Stimulated activated naive B cell treated with anti-CD40 and anti-IgM and Interleukin-4, amounts not matched to agents 10 μg/mL and 1 μg/mL and 100 μg/mL, for 72 hours (primary cell): ENCODE measurements around the gene GLRX.

Experiments used
- ATAC-seq, 2 donors: fragments of 150-1000 bp; cut with Tn5 transposase; replicated peaks; 2 replicates each; pipeline ENCODE4 v1.10.0; 2021; ENCODE audit warnings: moderate library complexity in 1 of 2
- DNase-seq: peaks from one replicate; pipeline ENCODE4 v3.0.0; 2021
- H3K27ac Mint-ChIP-seq: one replicate; pipeline ENCODE4 v1.8.0; 2022; ENCODE audit warnings: mild to moderate bottlenecking, mixed read lengths
- H3K27me3 Mint-ChIP-seq, 2 donors: one replicate each; pipeline ENCODE4 v1.8.0; 2022; ENCODE audit warnings: mixed read lengths in 2 of 2
- H3K36me3 Mint-ChIP-seq, 2 donors: one replicate each; pipeline ENCODE4 v1.8.0; 2022; ENCODE audit warnings: mixed read lengths in 2 of 2, mild to moderate bottlenecking in 1 of 2
- H3K4me1 Mint-ChIP-seq, 2 donors: one replicate each; pipeline ENCODE4 v1.8.0; 2022; ENCODE audit warnings: mixed read lengths in 2 of 2, mild to moderate bottlenecking in 1 of 2
- H3K4me3 Mint-ChIP-seq, 2 donors: one replicate each; pipeline ENCODE4 v1.8.0; 2022; ENCODE audit warnings: mild to moderate bottlenecking in 2 of 2, mixed read lengths in 2 of 2, moderate library complexity in 1 of 2
- H3K9me3 Mint-ChIP-seq, 2 donors: one replicate each; pipeline ENCODE4 v1.8.0; 2022; ENCODE audit warnings: mixed read lengths in 2 of 2, mild to moderate bottlenecking in 1 of 2

Gene GLRX

DNA sequence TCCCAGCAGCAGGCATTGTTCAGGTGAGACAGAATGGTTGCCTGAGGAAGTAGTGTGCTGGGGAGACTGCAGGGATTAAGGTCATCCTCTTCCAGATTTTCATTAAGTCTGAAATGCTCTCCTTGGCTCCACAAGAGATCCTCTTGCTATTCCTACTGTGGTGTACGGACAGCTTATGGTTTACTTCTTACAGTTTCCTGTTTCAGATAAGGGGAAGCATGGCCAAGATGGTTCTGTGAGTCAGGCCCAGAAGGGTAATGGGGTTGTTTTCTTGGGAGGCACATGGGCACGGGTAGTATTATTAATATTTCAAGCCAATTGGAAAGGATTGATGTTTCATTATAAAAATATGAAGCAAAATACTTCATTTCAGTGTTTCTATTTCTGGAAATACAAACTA lies 42.9 kb downstream of the GLRX start:
- DNase-seq: no peak
- H3K27me3 Mint-ChIP-seq: no peaks in the 10 kb centered on the region
- peaks cover 4 to 7% of the 10 kb centered on the region in 2 donors for H3K4me1 Mint-ChIP-seq
- H3K36me3 Mint-ChIP-seq: no peaks in the 10 kb centered on the region
- H3K9me3 Mint-ChIP-seq: no peaks in the 10 kb centered on the region
- no peak overlapping the region for H3K4me3 Mint-ChIP-seq
- no peak overlapping the region for H3K27ac Mint-ChIP-seq
- no peak for ATAC-seq

DNA sequence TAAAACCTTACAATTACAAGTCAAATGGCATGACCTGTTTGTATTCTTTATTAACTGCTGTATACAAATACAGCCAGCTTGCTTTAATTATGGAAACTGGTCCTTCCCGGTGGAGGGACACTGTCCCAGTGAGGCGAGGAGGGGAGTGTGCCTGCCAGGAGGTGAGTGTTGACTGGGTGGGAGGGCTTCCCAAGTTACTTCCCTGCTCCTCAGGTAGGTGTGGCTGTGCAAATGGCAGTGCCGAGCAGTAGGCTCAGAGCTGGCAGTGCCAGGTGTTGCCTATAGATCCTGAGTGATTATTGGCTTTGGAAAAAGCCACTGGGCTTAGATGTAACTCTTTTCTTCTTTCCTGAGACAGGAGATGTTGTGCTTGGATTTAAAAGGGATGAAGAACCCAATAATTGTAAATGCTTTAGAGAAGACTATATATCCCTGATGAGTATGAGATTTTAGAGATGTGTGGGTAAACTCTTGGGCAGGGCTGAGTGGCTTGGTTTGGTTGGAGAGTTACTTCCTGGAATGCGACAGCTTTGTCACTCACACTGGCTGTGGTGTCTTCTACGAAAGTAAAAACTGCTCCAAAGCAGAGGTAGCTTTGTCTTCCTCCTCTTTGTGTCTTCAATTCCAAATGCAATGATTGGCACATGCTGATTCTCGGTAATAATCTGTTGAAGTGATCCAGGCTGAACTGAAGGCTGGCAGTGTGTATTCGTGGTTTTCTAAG lies 43.7 kb downstream of the GLRX start:
- Mint-ChIP-seq H3K9me3 (no peaks in the 10 kb centered on the region), H3K4me1 (peaks cover 4 to 7% of the 10 kb centered on the region in 2 donors), H3K27ac (no peak overlapping the region), H3K36me3 (no peaks in the 10 kb centered on the region), H3K27me3 (no peaks in the 10 kb centered on the region), H3K4me3 (no peak overlapping the region)
- no peak for ATAC-seq
- no peak for DNase-seq

DNA sequence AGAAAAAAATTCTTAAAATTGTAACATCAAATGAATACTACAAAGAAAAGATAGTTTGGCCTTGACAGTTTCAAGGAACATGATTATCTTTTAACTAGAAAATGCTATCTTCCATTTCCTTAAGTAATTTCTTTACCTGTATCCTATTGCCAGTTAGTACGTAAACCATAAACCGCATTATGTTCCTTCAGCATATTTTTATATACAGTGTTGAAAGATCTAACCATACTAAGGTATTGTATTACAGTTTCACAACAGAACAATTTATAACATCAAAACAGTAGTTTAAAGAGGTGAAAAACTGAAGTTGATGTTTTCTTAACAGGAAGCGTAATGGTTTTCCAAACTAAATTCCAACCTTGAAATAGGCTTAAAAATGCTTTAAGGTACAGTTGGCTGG lies 45.1 kb downstream of the GLRX start:
- ATAC-seq: no peak
- H3K9me3 Mint-ChIP-seq: no peaks in the 10 kb centered on the region
- H3K27ac Mint-ChIP-seq: no peak overlapping the region

GRCh38 chr5:95773335-95774059 lies 49.0 kb downstream of the GLRX start:
- no peak for DNase-seq
- H3K4me1 Mint-ChIP-seq: peaks cover 0 to 2% of the 10 kb centered on the region in 2 donors
- H3K27ac Mint-ChIP-seq: no peak overlapping the region
- H3K4me3 Mint-ChIP-seq: no peak overlapping the region
- H3K27me3 Mint-ChIP-seq: no peaks in the 10 kb centered on the region
- no peaks in the 10 kb centered on the region for H3K9me3 Mint-ChIP-seq
- no peaks in the 10 kb centered on the region for H3K36me3 Mint-ChIP-seq
- no peak for ATAC-seq

More for the DNA sequence above, 45.1 kb downstream of the GLRX start:
- DNase-seq: no peak
- Mint-ChIP-seq H3K4me3 (no peak overlapping the region), H3K4me1 (peaks cover 5 to 7% of the 10 kb centered on the region in 2 donors), H3K36me3 (no peaks in the 10 kb centered on the region), H3K27me3 (no peaks in the 10 kb centered on the region)

DNA sequence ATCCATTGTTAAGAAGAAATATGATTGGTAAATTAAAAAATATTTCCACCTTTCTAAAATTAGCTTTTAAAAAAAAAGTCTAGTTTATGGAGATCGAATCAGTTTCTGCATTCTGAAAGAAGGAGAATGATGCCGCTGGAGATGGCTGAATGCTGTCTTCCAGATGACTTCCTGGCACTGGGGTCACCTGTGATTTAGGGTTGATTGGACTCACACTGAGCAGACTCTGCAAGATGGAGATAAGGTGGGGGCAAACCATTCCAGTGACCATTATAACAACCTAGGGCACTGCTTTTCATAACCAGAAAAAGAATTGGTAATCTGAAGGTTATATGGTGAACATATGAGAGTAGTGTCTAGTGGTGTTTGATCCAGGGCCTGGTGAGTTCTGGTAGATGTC lies 50.6 kb downstream of the GLRX start:
- DNase-seq (no peak), ATAC-seq (no peak)
- Mint-ChIP-seq H3K27ac (no peak overlapping the region), H3K4me3 (no peak overlapping the region), H3K36me3 (no peaks in the 10 kb centered on the region), H3K9me3 (no peaks in the 10 kb centered on the region), H3K27me3 (no peaks in the 10 kb centered on the region), H3K4me1 (peaks cover 0 to 2% of the 10 kb centered on the region in 2 donors)

GRCh38 chr5:95770830-95771708 lies 51.5 kb downstream of the GLRX start:
- Mint-ChIP-seq H3K27ac (no peak overlapping the region), H3K36me3 (no peaks in the 10 kb centered on the region), H3K9me3 (no peaks in the 10 kb centered on the region), H3K4me3 (no peak overlapping the region), H3K27me3 (no peaks in the 10 kb centered on the region), H3K4me1 (peaks cover 0 to 2% of the 10 kb centered on the region in 2 donors)
- ATAC-seq: no peak
- DNase-seq: no peak

- no peaks in the 10 kb centered on the region for H3K36me3 Mint-ChIP-seq
- peaks cover 0 to 2% of the 10 kb centered on the region in 2 donors for H3K4me1 Mint-ChIP-seq
- ATAC-seq: no peak
- H3K9me3 Mint-ChIP-seq: no peaks in the 10 kb centered on the region
- no peaks in the 10 kb centered on the region for H3K27me3 Mint-ChIP-seq
- H3K27ac Mint-ChIP-seq: no peak overlapping the region
- DNase-seq: no peak
- no peak overlapping the region for H3K4me3 Mint-ChIP-seq
Measured at GRCh38 chr5:95768731-95769130, 53.8 kb downstream of the GLRX start.

DNA sequence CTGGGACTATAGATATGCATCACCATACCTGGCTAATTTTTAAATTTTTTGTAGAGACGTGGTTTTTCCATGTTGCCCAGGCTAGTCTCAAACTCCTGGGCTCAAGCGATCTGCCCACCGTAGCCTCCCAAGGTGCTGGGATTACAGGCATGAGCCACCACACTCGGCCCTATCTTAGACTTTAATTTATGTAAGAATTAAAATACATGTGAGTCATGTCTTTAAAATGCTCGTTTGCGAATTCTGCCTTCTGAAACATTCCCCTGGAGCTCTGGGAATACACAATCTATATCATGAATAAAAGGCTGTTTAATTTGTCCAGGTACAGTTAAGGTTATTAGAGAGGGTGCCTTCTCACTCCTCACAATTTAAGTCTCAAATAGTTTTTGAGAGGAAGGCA lies 58.6 kb downstream of the GLRX start:
- no peaks in the 10 kb centered on the region for H3K27me3 Mint-ChIP-seq
- no peak overlapping the region for H3K27ac Mint-ChIP-seq
- H3K4me3 Mint-ChIP-seq: no peak overlapping the region
- no peak for DNase-seq
- no peaks in the 10 kb centered on the region for H3K9me3 Mint-ChIP-seq
- H3K36me3 Mint-ChIP-seq: no peaks in the 10 kb centered on the region
- peaks cover 17 to 32% of the 10 kb centered on the region in 2 donors for H3K4me1 Mint-ChIP-seq
- ATAC-seq: no peak
